Retinal pigment epithelial cell (primary cell): ENCODE results near the gene WASF2.

Source experiments
- DNase-seq: peaks from one replicate; pipeline ENCODE4 v3.0.0-alpha.2; 2010; ENCODE audit warnings: low read depth
- H3K4me3 ChIP-seq: 2 replicates; pipeline ENCODE4 v1.5.1; 2011; ENCODE audit warnings: mild to moderate bottlenecking, low read length, control low read depth, moderate library complexity
- TF ChIP-seq, protein P1 (sequence below): conservative IDR thresholded peaks from 2 replicates; pipeline ENCODE4 v1.5.1; 2011; ENCODE audit warnings: low read depth, low read length, control low read depth, inconsistent platforms

Gene WASF2

DNA sequence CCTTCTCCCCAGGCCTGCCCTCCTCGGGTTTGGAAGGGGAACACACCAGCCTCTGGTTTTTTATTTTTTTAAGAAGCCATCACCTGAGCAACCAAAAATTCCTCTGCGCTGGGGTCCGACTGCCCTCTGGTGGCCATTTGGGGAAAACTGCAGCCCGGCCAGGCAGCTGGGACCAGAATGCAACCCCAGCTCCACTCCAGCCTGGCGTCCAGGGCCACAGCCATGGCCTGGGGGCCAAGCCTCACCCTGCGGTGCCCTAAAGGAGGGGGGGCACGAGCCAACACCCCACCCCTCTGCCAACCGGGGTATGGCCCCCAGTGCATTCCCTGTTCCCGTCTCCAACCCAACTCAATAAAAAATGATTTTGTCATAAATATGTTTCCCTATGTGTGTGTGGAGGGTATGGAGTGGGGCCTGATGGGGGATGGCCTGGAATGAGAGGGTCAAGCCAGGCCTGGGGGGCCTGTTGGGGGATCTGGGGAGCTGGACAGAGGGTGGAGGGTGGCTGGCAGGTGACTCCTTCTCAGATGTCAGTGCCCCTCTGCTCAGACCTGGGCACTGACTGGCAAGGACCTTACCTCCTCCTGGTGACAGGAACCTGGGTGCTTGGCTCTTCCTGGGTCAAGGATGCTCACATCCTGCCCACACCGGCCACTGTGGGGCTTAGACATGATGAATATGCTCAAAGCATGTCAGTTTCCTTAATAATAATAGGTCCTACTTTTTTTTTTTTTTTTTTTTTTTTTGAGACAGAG, 94.3 kb downstream of the WASF2 start:
- no peak for DNase-seq
- TF ChIP-seq, protein P1, sequence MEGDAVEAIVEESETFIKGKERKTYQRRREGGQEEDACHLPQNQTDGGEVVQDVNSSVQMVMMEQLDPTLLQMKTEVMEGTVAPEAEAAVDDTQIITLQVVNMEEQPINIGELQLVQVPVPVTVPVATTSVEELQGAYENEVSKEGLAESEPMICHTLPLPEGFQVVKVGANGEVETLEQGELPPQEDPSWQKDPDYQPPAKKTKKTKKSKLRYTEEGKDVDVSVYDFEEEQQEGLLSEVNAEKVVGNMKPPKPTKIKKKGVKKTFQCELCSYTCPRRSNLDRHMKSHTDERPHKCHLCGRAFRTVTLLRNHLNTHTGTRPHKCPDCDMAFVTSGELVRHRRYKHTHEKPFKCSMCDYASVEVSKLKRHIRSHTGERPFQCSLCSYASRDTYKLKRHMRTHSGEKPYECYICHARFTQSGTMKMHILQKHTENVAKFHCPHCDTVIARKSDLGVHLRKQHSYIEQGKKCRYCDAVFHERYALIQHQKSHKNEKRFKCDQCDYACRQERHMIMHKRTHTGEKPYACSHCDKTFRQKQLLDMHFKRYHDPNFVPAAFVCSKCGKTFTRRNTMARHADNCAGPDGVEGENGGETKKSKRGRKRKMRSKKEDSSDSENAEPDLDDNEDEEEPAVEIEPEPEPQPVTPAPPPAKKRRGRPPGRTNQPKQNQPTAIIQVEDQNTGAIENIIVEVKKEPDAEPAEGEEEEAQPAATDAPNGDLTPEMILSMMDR, result peak; percentile 93
- H3K4me3 ChIP-seq, result no peak overlapping the region

DNA sequence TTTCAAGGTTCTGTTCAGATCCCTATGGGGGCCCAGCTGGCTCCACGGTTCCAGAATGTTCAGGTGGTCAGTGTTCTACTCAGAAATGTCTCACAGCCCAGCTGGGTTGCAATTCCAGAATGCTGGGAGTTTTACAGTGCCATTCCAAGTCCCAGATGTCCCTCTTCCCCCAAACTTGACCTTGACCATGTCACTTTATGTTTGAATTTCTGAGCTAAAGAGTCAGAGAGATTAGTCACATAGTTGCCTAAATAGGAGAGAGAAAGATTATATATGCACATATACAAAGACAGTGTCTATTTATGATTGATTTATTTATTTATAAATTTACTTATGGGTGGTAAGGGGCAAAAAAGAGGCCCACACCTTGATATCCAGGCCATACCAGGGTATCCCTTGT, 95.0 kb downstream of the WASF2 start:
- TF ChIP-seq, protein P1, result no peak
- no peak for DNase-seq
- no peak overlapping the region for H3K4me3 ChIP-seq

DNA sequence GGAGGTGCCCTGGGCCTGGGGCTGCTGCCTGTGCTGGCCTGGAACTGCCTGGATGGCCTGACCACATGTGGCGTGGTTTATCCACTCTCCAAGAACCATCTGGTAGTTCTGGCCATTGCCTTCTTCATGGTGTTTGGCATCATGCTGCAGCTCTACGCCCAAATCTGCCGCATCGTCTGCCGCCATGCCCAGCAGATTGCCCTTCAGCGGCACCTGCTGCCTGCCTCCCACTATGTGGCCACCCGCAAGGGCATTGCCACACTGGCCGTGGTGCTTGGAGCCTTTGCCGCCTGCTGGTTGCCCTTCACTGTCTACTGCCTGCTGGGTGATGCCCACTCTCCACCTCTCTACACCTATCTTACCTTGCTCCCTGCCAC, 95.7 kb downstream of the WASF2 start:
- TF ChIP-seq, protein P1, result no peak
- DNase-seq, result no peak
- H3K4me3 ChIP-seq, result no peak overlapping the region

DNA sequence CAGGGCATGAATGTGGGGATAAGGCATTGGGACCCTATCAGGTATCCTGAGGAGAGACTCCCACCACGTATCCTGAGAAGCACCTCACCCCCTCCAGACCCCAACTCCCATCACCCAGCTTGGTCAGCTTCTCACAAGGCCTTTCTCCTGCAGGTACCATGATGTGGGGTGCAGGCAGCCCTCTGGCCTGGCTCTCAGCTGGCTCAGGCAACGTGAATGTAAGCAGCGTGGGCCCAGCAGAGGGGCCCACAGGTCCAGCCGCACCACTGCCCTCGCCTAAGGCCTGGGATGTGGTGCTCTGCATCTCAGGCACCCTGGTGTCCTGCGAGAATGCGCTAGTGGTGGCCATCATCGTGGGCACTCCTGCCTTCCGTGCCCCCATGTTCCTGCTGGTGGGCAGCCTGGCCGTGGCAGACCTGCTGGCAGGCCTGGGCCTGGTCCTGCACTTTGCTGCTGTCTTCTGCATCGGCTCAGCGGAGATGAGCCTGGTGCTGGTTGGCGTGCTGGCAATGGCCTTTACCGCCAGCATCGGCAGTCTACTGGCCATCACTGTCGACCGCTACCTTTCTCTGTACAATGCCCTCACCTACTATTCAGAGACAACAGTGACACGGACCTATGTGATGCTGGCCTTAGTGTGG, 96.2 kb downstream of the WASF2 start:
- H3K4me3 ChIP-seq, result no peak overlapping the region
- TF ChIP-seq, protein P1, result no peak
- DNase-seq, result no peak

DNA sequence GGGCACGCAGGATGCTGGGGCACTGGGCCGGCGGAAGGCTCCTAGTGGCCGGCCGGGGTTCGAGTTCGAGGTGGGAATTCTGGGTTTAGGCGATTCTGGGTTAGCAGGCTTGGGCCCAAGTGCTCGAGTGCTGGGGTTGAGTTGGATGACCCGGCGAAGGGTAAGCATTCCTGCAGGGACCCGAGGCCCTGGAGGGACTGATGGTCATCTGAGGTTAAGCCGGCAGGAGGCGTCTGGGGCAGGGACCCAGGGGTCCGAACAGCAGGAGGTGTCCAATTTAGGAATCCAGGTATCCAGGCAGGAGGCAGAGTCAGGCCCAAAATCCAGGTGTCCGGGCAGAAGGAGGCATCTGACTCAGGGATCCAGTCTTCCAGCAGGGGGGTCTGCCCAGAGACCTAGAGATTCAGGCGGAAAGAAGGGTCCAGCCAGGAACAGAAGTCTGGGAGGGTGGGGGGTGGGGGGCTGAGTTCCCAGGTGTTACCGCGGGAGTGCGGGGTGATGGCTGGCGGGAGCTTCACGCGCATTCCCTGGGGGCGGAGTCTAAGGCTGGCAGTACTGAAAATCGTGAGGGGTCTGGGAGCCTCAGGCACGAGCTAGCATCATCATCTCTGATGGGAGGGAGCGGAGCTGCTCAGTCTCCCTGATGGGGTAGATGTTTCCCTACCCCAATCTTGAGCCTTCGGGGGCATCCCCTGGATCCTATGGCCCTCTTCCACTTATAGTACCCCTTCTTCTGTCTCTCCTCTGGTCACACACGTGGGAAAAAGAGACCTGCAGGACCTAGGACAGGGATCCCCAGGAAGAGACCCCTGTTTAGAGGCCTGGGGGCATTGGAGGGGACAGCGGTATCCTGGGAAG, 97.0 kb downstream of the WASF2 start:
- DNase-seq, result no peak
- peak overlapping the region; percentile 83 for H3K4me3 ChIP-seq
- TF ChIP-seq, protein P1, result peak; percentile 50

DNA sequence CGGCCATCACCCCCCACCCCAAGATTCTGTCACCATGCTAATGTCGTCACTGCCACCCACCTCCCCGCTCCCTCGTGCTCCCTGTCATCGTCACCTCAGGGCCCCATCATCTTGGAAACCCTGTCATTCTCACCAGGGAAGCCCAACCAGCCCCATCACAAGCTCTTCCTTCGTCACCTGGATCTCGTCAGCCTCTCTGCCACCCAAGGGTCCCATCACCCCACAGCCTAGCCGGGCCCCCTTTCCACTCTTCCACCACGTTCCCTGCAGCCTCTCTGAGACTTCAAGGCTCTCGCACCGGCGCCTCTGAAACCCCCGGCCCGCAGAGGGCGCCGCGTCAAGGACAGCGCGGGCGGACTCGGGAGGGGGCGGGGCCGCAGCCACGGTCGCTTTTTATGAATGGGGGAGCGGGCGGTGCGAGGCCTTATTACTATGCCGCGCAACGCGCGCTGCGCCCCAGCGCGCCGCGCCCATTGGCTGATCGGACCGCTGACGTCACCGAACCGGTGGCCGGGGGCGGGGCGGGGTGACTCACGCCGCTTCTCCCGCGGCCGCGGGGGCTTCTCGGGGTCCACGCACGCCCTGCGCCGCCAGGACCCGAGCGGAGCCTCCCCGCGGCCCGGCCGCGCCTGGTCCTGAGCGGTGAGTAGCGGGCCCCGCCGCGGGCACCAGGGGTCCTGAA, 97.7 kb downstream of the WASF2 start, which contains the start of gene GPR3:
TSS of gene GPR3 (plus strand) at position 527 of the 682 bp plus-strand sequence. CDS start 1,177 bp downstream, outside the sequence.
- TF ChIP-seq, protein P1, result peak; percentile 59
- DNase-seq, result peak; percentile 62
- peak within 1 kb of the TSS; percentile 83 for H3K4me3 ChIP-seq
